Neural cell (in vitro differentiated cells): Measurements from ENCODE around the gene PWWP2B. TPM values are rescaled to one million over a fixed set of nuclear protein-coding genes. Genes with fewer than 3 reads are reported as not detected.

Experiments
- H2AFZ ChIP-seq: fragments of 200-600, 300-800 bp; sonication (generic), shearing (Covaris generic); 2 replicates; pipeline ENCODE4 v1.6.0; 2014; ENCODE audit warnings: low read depth, mild to moderate bottlenecking, antibody characterized with exemption, low read length, moderate library complexity
- H3F3A ChIP-seq: fragments of 200-600 bp; shearing (Covaris generic); 2 replicates; pipeline ENCODE4 v1.6.1; 2016; ENCODE audit warnings: mild to moderate bottlenecking, moderate library complexity, mixed read lengths, antibody characterized with exemption, low read length; ENCODE audit not compliant: insufficient read depth, poor library complexity, severe bottlenecking
- H3K27ac ChIP-seq: fragments of 200-600, 300-800 bp; sonication (generic), shearing (Covaris generic); 2 replicates; pipeline ENCODE4 v1.5.1; 2014; ENCODE audit warnings: mild to moderate bottlenecking, low read length, moderate library complexity
- H3K27me3 ChIP-seq: fragments of 300-800, 200-600 bp; sonication (generic), shearing (Covaris generic); 2 replicates; pipeline ENCODE4 v1.6.0; 2014; ENCODE audit warnings: mild to moderate bottlenecking, low read depth, low read length, moderate library complexity; ENCODE audit not compliant: insufficient read depth
- H3K36me3 ChIP-seq: fragments of 300-800, 200-600 bp; sonication (generic), shearing (Covaris generic); 2 replicates; pipeline ENCODE4 v1.5.1; 2014; ENCODE audit warnings: mild to moderate bottlenecking, antibody characterized with exemption, low read length, moderate library complexity; ENCODE audit not compliant: insufficient read depth
- H3K4me2 ChIP-seq: fragments of 300-800, 200-600 bp; sonication (generic), shearing (Covaris generic); 2 replicates; pipeline ENCODE4 v1.6.0; 2014; ENCODE audit warnings: mild to moderate bottlenecking, low read length
- H3K4me3 ChIP-seq: fragments of 300-800, 200-600 bp; sonication (generic), shearing (Covaris generic); 2 replicates; pipeline ENCODE4 v1.5.1; 2014; ENCODE audit warnings: mild to moderate bottlenecking, low read length, moderate library complexity
- H3K79me2 ChIP-seq: fragments of 200-600 bp; shearing (Covaris generic); replicated peaks from 2 replicates; pipeline ENCODE4 v1.6.0; 2014; ENCODE audit warnings: mild to moderate bottlenecking, low read length, moderate library complexity; ENCODE audit not compliant: insufficient read depth
- H3K9ac ChIP-seq: fragments of 300-800, 200-600 bp; sonication (generic), shearing (Covaris generic); 2 replicates; pipeline ENCODE4 v1.6.1; 2016; ENCODE audit warnings: mild to moderate bottlenecking, low read length, mixed read lengths
- H3K9me2 ChIP-seq: fragments of 200-600 bp; shearing (Covaris generic); 2 replicates; pipeline ENCODE4 v1.6.1; 2016; ENCODE audit warnings: mild to moderate bottlenecking, low read length, mixed read lengths; ENCODE audit not compliant: insufficient read depth
- H3K9me3 ChIP-seq: fragments of 200-600, 300-800 bp; sonication (generic), shearing (Covaris generic); 2 replicates; pipeline ENCODE4 v1.6.1; 2016; ENCODE audit warnings: mild to moderate bottlenecking, mixed run types, low read length, moderate library complexity, mixed read lengths
- H4K20me1 ChIP-seq: fragments of 200-600 bp; shearing (Covaris generic); 2 replicates; pipeline ENCODE4 v1.6.1; 2016; ENCODE audit warnings: mild to moderate bottlenecking, mixed run types; ENCODE audit not compliant: insufficient read depth
- EP300 ChIP-seq: fragments of 450-650 bp; conservative IDR thresholded peaks from 2 replicates; pipeline ENCODE4 v1.6.1; 2014; ENCODE audit warnings: antibody characterized with exemption, mild to moderate bottlenecking, moderate library complexity; ENCODE audit not compliant: poor library complexity, severe bottlenecking
- EZH2 ChIP-seq: fragments of 200-600, 300-800 bp; shearing (Covaris generic), sonication (generic); IDR thresholded peaks from 2 replicates; pipeline ENCODE4 v1.6.1; 2014; ENCODE audit warnings: antibody characterized with exemption, low read length, borderline replicate concordance, mild to moderate bottlenecking; ENCODE audit not compliant: insufficient read depth, poor library complexity, severe bottlenecking
- MXI1 ChIP-seq: fragments of 450-650 bp; conservative IDR thresholded peaks from 2 replicates; pipeline ENCODE4 v1.6.1; 2014; ENCODE audit warnings: antibody characterized with exemption, mild to moderate bottlenecking; ENCODE audit not compliant: poor library complexity, severe bottlenecking
- POLR2AphosphoS5 ChIP-seq: IDR thresholded peaks from 2 replicates; pipeline ENCODE4 v1.6.1; 2012
- RAD21 ChIP-seq: fragments of 450-650 bp; conservative IDR thresholded peaks from 2 replicates; pipeline ENCODE4 v1.6.1; 2014; ENCODE audit warnings: antibody characterized with exemption, mild to moderate bottlenecking, moderate library complexity
- REST ChIP-seq: IDR thresholded peaks from 2 replicates; pipeline ENCODE4 v1.6.1; 2012; ENCODE audit warnings: borderline replicate concordance
- SMC3 ChIP-seq: fragments of 450-650 bp; conservative IDR thresholded peaks from 2 replicates; pipeline ENCODE4 v1.6.1; 2014; ENCODE audit warnings: antibody characterized with exemption, mild to moderate bottlenecking, moderate library complexity; ENCODE audit not compliant: poor library complexity
- TAF1 ChIP-seq: IDR thresholded peaks from 2 replicates; pipeline ENCODE4 v1.6.1; 2012; ENCODE audit warnings: low read depth
- polyA plus RNA-seq: library from polyadenylated mRNA; depleted of rRNA; stranded (reverse); fragments of >200 nt; gene quantifications from 2 replicates; pipeline ENCODE4 v1.2.3, GENCODE V29; 2014
- TF ChIP-seq, protein P1 (sequence below): fragments of 450-650 bp; IDR thresholded peaks from 2 replicates; pipeline ENCODE4 v1.5.1; 2014; ENCODE audit warnings: antibody characterized with exemption, mild to moderate bottlenecking, moderate library complexity; ENCODE audit not compliant: poor library complexity, severe bottlenecking

PWWP2B gene
- polyA plus RNA-seq, 1 donor from 2014 or later = 13.0 TPM

DNA sequence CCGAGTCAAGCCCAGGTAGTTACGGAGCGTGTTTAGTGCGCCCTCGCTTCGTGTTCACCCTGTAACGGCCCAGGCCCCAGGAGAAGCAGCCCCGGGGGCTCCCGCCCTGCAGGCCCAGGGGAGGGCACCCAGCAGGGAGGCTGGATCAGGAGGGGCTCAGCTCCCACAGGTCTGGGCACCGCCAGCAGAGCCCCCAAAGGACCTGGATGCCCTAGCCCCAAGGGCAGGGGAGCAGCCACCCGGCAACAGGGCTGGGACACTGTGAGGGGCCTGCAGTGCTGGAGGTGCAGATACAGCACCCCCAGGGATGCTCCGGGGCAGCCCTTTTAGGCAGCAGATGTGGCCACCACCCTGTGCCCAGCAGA lies 35.2 kb downstream of the PWWP2B start:
- H3K36me3 ChIP-seq = no peaks in the 10 kb centered on the region
- H3K79me2 ChIP-seq = no peaks in the 10 kb centered on the region
- H3K4me3 ChIP-seq = no peak overlapping the region
- no peaks in the 10 kb centered on the region for H3F3A ChIP-seq
- H3K4me2 ChIP-seq = no peak overlapping the region
- no peak overlapping the region for H3K27ac ChIP-seq
- H3K9me3 ChIP-seq = no peaks in the 10 kb centered on the region
- TF ChIP-seq EZH2 (no peak), REST (no peak), SMC3 (no peak), EP300 (no peak), RAD21 (no peak), POLR2AphosphoS5 (no peak), MXI1 (no peak), TAF1 (no peak)
- TF ChIP-seq, protein P1, sequence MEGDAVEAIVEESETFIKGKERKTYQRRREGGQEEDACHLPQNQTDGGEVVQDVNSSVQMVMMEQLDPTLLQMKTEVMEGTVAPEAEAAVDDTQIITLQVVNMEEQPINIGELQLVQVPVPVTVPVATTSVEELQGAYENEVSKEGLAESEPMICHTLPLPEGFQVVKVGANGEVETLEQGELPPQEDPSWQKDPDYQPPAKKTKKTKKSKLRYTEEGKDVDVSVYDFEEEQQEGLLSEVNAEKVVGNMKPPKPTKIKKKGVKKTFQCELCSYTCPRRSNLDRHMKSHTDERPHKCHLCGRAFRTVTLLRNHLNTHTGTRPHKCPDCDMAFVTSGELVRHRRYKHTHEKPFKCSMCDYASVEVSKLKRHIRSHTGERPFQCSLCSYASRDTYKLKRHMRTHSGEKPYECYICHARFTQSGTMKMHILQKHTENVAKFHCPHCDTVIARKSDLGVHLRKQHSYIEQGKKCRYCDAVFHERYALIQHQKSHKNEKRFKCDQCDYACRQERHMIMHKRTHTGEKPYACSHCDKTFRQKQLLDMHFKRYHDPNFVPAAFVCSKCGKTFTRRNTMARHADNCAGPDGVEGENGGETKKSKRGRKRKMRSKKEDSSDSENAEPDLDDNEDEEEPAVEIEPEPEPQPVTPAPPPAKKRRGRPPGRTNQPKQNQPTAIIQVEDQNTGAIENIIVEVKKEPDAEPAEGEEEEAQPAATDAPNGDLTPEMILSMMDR = no peak
- no peaks in the 10 kb centered on the region for H3K9me2 ChIP-seq
- no peak overlapping the region for H2AFZ ChIP-seq
- H3K9ac ChIP-seq = peak overlapping the region; percentile 18
- no peaks in the 10 kb centered on the region for H3K27me3 ChIP-seq
- no peaks in the 10 kb centered on the region for H4K20me1 ChIP-seq

DNA sequence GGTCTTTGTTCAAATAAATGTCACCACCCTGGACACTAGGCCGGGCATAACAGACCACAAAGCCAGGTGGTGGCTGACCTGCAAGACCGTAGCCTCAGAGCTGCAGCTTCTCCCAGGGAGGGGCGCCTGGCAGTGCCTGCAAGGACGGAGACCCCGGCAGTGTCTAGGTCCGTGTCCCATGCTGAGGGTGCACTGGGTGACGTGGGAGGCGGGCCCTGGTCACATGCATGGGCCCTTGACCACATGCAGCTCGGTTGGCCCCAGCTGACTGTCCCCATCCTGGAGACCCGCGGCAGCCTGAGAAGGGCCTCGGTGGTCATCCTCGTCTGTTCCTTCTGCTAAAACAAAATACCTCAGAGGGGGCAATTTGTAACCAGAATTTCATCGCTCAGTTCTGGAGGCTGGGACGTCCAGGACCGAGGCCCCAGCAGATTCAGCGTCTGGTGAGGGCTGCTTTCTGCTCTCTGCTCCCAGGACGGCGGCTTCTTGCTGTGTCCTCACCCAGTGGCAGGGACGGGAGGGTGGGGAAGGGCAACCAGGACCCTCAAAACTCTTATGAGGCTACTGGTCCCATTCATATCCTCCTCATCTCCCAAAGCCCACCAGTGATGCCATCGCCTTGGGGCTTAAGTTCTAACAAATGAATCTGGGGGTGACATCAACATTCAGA lies 36.8 kb downstream of the PWWP2B start:
- Histone ChIP-seq H3F3A (no peaks in the 10 kb centered on the region), H3K27me3 (no peaks in the 10 kb centered on the region), H3K4me2 (no peak overlapping the region), H3K36me3 (no peaks in the 10 kb centered on the region), H3K9me3 (no peaks in the 10 kb centered on the region), H3K27ac (no peak overlapping the region), H4K20me1 (no peaks in the 10 kb centered on the region), H3K9me2 (no peaks in the 10 kb centered on the region), H3K4me3 (no peak overlapping the region), H3K9ac (no peak overlapping the region), H2AFZ (no peak overlapping the region), H3K79me2 (no peaks in the 10 kb centered on the region)
- TF ChIP-seq MXI1 (no peak), EZH2 (no peak)
